ENCODE results near the gene NHLRC1.

NHLRC1 gene

DNA sequence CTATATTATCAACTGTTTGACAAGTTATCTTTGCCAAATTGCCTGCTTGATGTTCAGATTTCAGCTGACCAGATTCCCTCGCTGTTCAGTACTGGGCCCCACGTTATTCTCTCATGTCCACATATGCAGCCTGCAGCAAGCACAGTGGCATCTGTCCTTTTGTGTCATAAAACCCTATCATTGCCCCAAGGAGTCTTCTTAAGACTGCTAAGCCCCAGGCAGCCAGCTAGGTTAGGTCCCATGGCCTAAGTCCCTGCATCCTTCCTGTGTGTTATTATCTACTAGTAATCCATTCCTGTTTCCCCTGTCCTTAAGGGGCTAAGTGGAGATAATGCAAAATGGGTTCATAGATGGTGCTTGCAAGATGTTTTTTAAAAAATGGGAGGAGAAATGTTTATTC lies 39.9 kb upstream of the NHLRC1 start:
- DNase-seq (ENCODE audit: extremely low read depth, insufficient read length) = no peak
- Histone ChIP-seq H3K36me3 (ENCODE audit: control insufficient read depth, insufficient read depth, low read length) (no peaks in the 10 kb centered on the region; the same call in 1 of the 2 replicates), H3K27me3 (replicated peaks; ENCODE audit: control insufficient read depth, insufficient read depth, low read length) (no peaks in the 10 kb centered on the region), H3K4me3 (replicated peaks; ENCODE audit: low read depth, low read length) (no peak overlapping the region)
- TF ChIP-seq CTCF (IDR thresholded peaks at IDR 0.05; ENCODE audit: insufficient read depth, low read length, poor library complexity, severe bottlenecking) = no peak

DNA sequence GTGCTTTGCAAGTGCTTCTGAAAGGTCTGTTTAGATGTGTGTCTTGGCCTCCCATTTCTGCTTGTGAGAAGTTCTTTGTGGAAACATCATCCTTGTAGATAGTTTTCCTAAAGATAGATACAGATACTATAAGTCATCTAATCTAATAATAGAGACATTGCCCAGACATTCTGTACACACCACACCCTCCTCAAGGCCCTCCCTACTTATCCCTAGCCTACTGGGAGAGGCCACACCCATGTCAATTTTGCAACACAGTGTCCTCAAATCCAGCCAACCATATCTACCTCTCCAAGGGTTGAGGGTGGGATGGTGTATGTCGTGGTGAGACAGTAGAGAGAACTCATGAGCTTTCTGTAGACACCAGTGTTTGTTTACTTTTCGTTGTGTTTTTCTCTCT lies 39.0 kb upstream of the NHLRC1 start:
- Histone ChIP-seq H3K27me3 (replicated peaks; ENCODE audit: control insufficient read depth, insufficient read depth, low read length) (no peaks in the 10 kb centered on the region), H3K4me3 (replicated peaks; ENCODE audit: low read depth, low read length) (no peak overlapping the region), H3K36me3 (ENCODE audit: control insufficient read depth, insufficient read depth, low read length) (no peaks in the 10 kb centered on the region; the same call in 1 of the 2 replicates)
- DNase-seq (ENCODE audit: extremely low read depth, insufficient read length) = no peak
- no peak for TF ChIP-seq CTCF (IDR thresholded peaks at IDR 0.05; ENCODE audit: insufficient read depth, low read length, poor library complexity, severe bottlenecking)

GRCh38 chr6:18160911-18161310 lies 38.4 kb upstream of the NHLRC1 start:
- H3K36me3 ChIP-seq (ENCODE audit: control insufficient read depth, insufficient read depth, low read length) = no peaks in the 10 kb centered on the region; the same call in 1 of the 2 replicates
- no peak overlapping the region for H3K4me3 ChIP-seq (replicated peaks; ENCODE audit: low read depth, low read length)
- no peaks in the 10 kb centered on the region for H3K27me3 ChIP-seq (replicated peaks; ENCODE audit: control insufficient read depth, insufficient read depth, low read length)
- TF ChIP-seq CTCF (IDR thresholded peaks at IDR 0.05; ENCODE audit: insufficient read depth, low read length, poor library complexity, severe bottlenecking) = no peak
- DNase-seq (ENCODE audit: extremely low read depth, insufficient read length) = no peak

- no peaks in the 10 kb centered on the region for H3K27me3 ChIP-seq (replicated peaks; ENCODE audit: control insufficient read depth, insufficient read depth, low read length)
- peak; percentile 74 for DNase-seq (ENCODE audit: extremely low read depth, insufficient read length)
- peak; percentile 32 for TF ChIP-seq CTCF (IDR thresholded peaks at IDR 0.05; ENCODE audit: insufficient read depth, low read length, poor library complexity, severe bottlenecking)
- H3K4me3 ChIP-seq (replicated peaks; ENCODE audit: low read depth, low read length) = peak overlapping the region; percentile 96
- no peaks in the 10 kb centered on the region for H3K36me3 ChIP-seq (ENCODE audit: control insufficient read depth, insufficient read depth, low read length)
These were observed 33.5 kb upstream of the NHLRC1 start for GRCh38 chr6:18155864-18156421.

DNA sequence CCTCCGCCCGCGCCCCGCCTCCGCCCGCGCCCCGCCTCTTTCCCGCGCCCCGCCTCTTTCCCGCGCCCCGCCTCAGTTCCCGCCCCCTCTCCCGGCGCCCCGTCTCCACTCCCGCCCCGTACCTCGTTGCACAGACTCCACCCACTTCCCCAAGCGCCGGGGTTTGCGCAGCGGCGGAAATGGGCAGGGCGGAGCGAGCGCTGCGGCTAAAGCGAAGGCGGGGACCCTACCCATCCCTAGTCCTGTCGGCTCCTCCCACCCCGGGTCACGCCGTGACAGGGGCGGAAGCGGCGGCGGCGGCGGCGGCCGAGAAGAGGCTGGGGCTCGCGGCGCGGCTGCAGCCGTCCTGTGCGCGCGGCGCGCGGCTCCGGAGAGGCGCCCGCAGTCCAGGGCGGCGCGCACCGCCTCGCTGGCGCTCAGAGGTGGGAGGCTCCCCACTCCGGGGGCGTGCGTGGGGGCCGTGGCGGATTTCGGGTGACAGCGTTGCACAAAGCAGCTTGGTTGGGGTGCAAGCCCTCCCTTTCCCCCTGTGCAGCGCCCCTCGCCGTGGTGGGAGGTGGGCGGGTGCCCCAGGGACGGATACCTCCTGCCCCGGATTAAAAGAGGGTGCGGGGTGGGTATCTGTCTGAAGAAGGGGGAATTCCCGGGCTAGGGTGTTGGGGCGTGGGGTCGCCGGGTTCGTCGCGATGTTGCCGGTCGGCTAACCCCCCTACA lies 32.8 kb upstream of the NHLRC1 start, which contains the start of gene KDM1B:
Gene KDM1B (plus strand): TSS at position 273 of the 714 bp plus-strand sequence. CDS start 4,474 bp downstream, outside the sequence.
- no peak for TF ChIP-seq CTCF (IDR thresholded peaks at IDR 0.05; ENCODE audit: insufficient read depth, low read length, poor library complexity, severe bottlenecking)
- H3K36me3 ChIP-seq (ENCODE audit: control insufficient read depth, insufficient read depth, low read length) = no peaks in the 10 kb centered on the region
- peak; percentile 98 for DNase-seq (ENCODE audit: extremely low read depth, insufficient read length)
- peak within 1 kb of the TSS; percentile 96 for H3K4me3 ChIP-seq (replicated peaks; ENCODE audit: low read depth, low read length)
- H3K27me3 ChIP-seq (replicated peaks; ENCODE audit: control insufficient read depth, insufficient read depth, low read length) = no peaks in the 10 kb centered on the region

Measured in GM06990 (cell line).